ENCODE results near the gene GNG7.
"Not testable (repeated sequence)": the region's sequence is repeated elsewhere in the genome, so short reads cannot be mapped to it uniquely, and the experiment has no call there.

Gene GNG7

GRCh38 chr19:2578901-2579677, 123.4 kb downstream of the GNG7 start:
- peak; percentile 39 to 52 (median 52) for DNase-seq (ENCODE audit: low read depth in 2 of 3, low spot score in 1 of 3)

DNA sequence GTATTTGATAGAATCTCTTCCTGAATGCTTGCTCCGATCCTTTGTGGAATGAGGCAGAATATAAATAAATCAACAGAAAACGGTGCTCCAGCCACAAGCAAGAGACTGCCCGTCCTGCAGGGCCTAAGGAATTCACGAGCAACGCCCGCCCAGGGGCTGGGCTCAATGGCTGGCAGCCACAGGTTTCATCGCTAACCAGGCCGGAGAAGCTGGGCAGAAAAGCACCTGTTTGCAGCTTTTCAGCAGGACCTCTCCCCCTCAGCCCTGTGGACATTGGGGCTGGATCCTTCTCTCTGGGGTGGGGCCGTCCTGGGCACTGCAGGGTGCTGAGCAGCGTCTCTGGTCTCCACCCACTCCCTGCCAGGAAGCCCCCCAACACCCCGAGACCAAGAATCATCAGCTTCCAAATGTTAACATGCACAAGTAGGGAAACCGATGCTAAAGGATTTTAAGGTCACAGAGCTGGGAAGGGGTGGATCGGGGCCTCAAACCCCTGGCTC, 124.1 kb downstream of the GNG7 start:
- no peak for DNase-seq (ENCODE audit: low read depth in 2 of 3, low spot score in 1 of 3)

- no peak for DNase-seq (ENCODE audit: low read depth in 2 of 3, low spot score in 1 of 3)
These were observed 124.7 kb downstream of the GNG7 start for GRCh38 chr19:2577722-2578335.

GRCh38 chr19:2575734-2576481, 126.6 kb downstream of the GNG7 start:
- no peak for DNase-seq (ENCODE audit: low read depth in 2 of 3, low spot score in 1 of 3)

DNA sequence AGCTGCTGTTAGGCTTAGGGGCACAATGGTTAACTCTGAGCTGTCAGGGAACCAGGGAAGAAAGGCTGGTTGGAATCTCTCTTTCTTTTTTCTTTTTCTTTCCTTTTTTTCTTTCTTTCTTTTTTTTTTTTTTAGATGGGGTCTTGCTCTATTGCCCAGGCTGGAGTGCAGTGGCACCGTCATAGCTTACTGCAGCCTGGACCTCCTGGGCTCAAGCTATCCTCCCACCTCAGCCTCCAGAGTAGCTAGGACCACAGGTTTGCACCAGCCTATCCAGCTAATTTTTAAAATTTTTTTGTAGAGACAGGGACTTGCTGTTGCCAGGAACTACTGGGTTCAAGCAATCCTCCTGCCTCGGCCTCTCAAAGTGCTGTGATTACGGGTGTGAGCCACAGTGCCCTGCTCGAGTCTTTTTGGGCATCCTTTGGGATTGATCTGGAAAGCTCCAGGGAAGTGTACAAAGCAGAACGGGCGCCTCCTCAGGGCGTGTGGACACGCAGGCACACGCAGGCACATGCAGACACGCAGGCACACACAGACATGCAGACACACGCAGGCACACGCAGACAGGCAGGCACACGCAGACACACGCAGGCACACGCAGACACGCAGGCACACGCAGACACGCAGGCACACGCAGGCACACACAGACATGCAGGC, 127.4 kb downstream of the GNG7 start:
- no peak for DNase-seq (ENCODE audit: low read depth in 2 of 3, low spot score in 1 of 3)

DNA sequence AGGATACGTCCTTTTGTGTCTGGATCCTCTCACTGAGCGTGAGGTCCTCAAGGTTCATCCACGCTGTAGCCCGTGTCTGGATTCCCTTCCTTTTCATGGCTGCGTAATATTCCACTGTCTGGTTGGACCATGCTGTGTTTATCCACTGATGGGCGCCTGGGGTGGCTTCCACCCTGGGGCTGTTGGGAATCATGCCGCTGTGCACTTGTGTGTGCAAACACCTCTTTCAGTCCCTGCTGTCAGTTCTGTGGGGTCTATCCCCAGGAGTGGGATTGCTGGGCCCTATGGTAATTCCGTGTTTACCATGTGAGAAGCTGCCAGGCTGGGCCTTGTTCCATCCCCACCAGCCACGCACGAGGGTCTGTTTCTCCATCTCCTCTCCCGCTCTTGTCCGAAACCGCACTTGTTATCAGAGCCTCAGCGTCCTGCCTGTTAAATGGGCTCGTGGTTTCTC, 128.0 kb downstream of the GNG7 start:
- no peak for DNase-seq (ENCODE audit: low read depth in 2 of 3, low spot score in 1 of 3)

DNA sequence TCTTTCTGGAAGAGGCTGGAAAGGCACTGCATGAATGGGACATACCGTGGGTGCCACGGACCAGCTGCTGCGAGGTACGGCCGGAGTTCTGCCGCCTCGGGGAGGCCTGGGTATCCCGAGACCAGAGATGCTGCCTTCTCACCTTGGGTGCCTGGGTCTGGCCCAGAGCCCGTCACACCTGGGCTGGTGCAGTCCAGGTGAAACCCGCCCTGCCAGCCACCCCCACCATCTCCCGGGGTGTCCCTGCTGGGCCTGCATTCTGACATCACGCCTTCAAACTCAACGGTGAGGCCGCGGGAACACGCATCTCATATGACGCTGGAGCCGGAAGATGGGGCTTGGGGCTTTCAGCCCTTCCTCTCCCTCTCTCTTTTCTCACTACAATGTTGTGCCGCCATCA, 128.6 kb downstream of the GNG7 start:
- DNase-seq (ENCODE audit: low read depth in 2 of 3, low spot score in 1 of 3) = no peak

GRCh38 chr19:2572152-2572551, 130.3 kb downstream of the GNG7 start:
- not testable (repeated sequence) for DNase-seq (ENCODE audit: low read depth in 2 of 3, low spot score in 1 of 3)

DNA sequence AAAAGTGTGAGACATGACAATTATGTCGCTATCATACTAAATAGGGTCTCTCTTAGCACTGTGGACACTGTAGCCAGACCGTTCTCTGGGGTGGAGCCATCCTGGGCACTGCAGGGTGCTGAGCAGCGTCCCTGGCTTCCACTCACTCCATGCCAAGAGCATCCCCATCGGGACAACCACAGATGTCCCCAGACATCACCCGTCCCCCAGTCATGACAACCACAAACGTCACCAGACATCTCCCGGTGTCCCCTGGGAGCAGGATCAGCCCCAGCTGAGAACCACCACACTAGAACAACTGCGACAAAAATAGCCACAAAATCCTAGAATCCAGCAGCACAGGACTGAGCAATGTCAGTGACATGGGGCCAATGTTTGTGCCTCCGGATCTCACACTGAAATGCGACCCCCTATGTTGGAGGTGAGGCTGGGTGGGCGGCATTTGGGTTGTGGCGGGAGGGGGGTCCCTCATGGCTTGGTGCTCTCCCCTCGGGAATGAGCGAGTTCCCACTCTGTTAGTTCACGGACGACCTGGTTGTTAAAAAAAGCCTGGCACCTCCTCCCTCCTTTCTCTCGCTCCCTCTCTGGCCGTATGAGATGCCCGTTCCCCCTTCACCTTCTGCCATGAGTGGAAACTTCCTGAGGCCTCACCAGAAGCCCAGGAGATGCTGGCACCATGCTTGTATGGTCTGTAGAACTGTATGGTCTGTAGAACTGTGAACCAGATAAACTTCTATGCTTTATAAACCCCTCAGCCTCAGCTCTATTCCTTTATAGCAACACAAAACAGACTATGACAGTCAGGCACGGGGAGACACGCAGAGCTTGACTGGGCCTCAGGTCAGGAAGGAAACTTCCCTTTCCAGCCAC, 132.7 kb downstream of the GNG7 start:
- DNase-seq (ENCODE audit: low read depth in 2 of 3, low spot score in 1 of 3) = no peak

- DNase-seq (ENCODE audit: low read depth in 2 of 3, low spot score in 1 of 3) = no peak
These were observed 134.5 kb downstream of the GNG7 start for GRCh38 chr19:2567996-2568395.

DNA sequence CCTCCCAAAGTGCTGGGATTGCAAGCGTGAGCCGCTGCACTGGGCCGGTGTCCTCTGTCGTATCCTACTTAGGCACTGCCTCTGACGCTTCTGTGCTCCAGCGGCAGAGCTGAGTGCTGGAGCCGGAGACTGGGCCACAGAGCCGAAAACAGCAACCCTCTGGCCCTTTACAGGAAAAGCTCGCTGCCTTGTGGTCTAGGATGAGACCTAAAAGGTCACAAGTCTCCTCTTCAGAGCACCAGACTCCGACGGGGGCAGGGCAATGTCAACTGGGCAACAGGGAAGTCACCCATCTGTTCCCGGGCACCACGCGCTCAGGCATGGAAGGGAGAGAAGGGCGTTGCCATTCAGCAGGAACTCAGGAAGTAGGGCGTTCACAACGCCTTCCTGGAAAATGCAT, 134.9 kb downstream of the GNG7 start:
- DNase-seq (ENCODE audit: low read depth in 2 of 3, low spot score in 1 of 3) = no peak

- DNase-seq (ENCODE audit: low read depth in 2 of 3, low spot score in 1 of 3) = not testable (repeated sequence)
These were observed 138.9 kb downstream of the GNG7 start for GRCh38 chr19:2563546-2563945.

GRCh38 chr19:2561895-2562294, 140.6 kb downstream of the GNG7 start:
- DNase-seq (ENCODE audit: low read depth in 2 of 3, low spot score in 1 of 3) = peak; percentile 52 to 67 (median 63)

DNA sequence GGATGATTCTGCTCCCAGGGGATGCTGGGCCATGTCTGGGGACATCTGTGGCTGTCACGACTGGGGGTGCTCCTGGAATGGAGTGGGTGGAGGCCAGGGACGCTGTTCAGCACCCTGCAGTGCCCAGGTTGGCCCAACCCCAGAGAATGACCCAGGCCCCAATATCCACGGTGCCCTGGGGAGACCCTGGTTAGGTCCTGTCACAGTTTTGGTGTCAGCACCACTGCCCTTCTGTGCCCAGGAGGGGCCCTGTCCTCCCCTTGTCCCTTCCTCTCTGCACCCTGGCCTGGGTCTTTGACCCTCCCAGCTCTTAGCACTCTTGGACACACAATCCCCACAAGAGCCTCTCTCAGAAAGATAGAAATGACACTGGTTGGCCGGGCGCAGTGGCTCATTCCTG, 141.3 kb downstream of the GNG7 start:
- no peak for DNase-seq (ENCODE audit: low read depth in 2 of 3, low spot score in 1 of 3)

GRCh38 chr19:2560369-2560768, 142.1 kb downstream of the GNG7 start:
- DNase-seq (ENCODE audit: low read depth in 2 of 3, low spot score in 1 of 3) = no peak

DNA sequence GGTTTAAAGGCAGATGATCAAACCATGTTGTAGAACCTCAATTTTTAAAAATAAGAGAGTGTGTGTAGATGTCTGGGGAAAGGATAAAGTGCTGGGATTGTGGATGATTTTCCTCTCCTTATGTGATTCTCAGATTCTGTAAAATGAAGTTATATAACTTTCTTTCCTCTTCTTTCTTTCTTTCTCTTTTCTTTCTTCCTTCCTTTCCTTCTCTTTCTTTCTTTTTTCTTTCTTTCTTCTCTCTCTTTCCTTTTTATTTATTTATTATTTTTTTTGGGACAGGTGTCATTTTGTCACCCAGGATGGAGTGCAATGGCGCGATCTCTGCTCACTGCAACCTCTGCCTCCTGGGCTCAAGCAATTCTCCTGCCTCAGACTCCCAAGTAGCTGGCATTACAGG, 144.0 kb downstream of the GNG7 start:
- DNase-seq (ENCODE audit: low read depth in 2 of 3, low spot score in 1 of 3) = no peak

GRCh38 chr19:2558131-2558530, 144.4 kb downstream of the GNG7 start:
- DNase-seq (ENCODE audit: low read depth in 2 of 3, low spot score in 1 of 3) = not testable (repeated sequence)

DNA sequence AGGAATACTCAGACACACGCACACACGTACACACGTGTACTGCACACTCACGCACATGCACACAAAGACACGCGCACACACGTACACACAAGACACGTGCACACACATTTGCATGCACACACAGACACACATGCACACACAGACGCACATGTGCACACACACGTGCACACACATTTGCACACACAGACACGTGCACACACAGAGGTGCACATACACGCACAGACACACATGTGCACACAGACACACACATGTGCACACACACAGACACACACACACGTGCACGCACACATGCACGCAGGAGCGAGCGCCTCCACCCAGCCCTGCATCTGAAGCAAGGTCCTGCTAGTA, 145.4 kb downstream of the GNG7 start:
- no peak for DNase-seq (ENCODE audit: low read depth in 2 of 3, low spot score in 1 of 3)

DNA sequence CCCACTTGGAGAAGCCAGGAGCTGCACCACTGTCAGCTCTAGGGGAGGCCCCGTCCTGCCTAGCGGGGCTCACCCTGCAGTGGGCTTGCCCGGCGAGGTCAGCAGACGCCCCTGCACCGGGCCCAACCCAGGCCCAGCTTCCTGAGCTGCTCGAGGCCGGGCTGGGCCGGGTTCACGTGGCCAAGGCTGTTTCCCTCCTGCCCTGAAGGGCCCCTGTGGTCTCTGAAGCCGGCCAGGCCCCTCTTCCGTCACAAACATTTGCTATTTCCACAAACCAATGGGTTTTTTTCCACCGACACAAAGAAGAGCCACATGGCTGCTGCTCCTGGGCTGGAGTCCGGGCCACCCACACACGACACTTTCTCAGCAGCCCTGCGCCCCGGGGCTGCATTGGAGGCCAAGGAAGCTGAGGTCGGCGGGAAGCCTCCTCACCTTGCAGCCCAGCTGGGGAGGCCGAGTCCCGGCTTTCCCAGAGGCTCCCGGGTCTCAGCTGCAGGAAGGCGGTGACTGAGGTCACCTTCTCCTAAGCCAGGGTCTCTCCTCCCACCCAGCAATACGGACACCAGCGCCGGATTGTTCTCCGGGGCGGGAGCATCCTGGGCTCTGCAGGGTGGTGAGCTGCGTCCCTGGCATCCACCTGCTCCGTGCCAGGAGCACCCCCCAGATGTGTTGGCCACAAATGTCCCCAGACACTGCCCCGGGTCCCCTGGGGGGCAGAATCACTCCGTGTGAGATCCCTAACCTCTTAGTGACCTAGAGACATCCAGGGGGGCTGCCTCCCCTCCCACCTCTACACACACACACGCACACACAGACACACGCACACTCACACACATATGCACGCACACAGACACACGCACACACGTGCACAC, 146.0 kb downstream of the GNG7 start:
- DNase-seq (ENCODE audit: low read depth in 2 of 3, low spot score in 1 of 3) = no peak
